Fibroblast of lung (primary cell): ENCODE data around the gene PPP1R14B. TPM values are rescaled to one million over a fixed set of nuclear protein-coding genes. Genes with fewer than 3 reads are reported as not detected.

Experiments
- DNase-seq, 2 donors: peaks; one replicate each; pipeline versions ENCODE4 v3.0.0 to v3.0.0-alpha.2; 2010; ENCODE audit warnings: low read depth in 2 of 2
- H2AFZ ChIP-seq: 2 replicates; pipeline ENCODE4 v1.5.1; 2012; ENCODE audit warnings: low read length, control low read depth, inconsistent platforms
- H3K27ac ChIP-seq: 2 replicates; pipeline ENCODE4 v1.5.1; 2011; ENCODE audit warnings: low read length, control low read depth; ENCODE audit not compliant: insufficient read depth
- H3K27me3 ChIP-seq: 2 replicates; pipeline ENCODE4 v1.5.1; 2011; ENCODE audit warnings: mild to moderate bottlenecking, low read length; ENCODE audit not compliant: control insufficient read depth, insufficient read depth
- H3K36me3 ChIP-seq: 2 replicates; pipeline ENCODE4 v1.5.1; 2011; ENCODE audit warnings: low read length; ENCODE audit not compliant: control insufficient read depth, insufficient read depth
- H3K4me1 ChIP-seq: 2 replicates; pipeline ENCODE4 v1.5.1; 2011; ENCODE audit warnings: low read length; ENCODE audit not compliant: control insufficient read depth, insufficient read depth; ENCODE audit errors: extremely low read depth
- H3K4me2 ChIP-seq: 2 replicates; pipeline ENCODE4 v1.5.1; 2011; ENCODE audit warnings: low read length, control low read depth; ENCODE audit not compliant: insufficient read depth; ENCODE audit errors: extremely low read depth
- H3K4me3 ChIP-seq, 4 experiments: fragments of 200-600 bp in 1 of 4; sonication (generic) in 1 of 4; replicated peaks in 1 of 4; 2 replicates each; pipeline ENCODE4 v1.5.1; 2011 to 2016; ENCODE audit warnings: low read length in 4 of 4, low read depth in 3 of 4, mild to moderate bottlenecking in 3 of 4, control low read depth in 2 of 4, inconsistent platforms in 1 of 4, mixed read lengths in 1 of 4; ENCODE audit not compliant: insufficient read depth in 1 of 4; ENCODE audit errors: control extremely low read depth in 1 of 4
- H3K79me2 ChIP-seq: 2 replicates; pipeline ENCODE4 v1.5.1; 2012; ENCODE audit warnings: mild to moderate bottlenecking, low read length, inconsistent platforms; ENCODE audit not compliant: control insufficient read depth, insufficient read depth
- H3K9ac ChIP-seq: 2 replicates; pipeline ENCODE4 v1.5.1; 2011; ENCODE audit warnings: mild to moderate bottlenecking, low read length, control low read depth; ENCODE audit not compliant: insufficient read depth
- H3K9me3 ChIP-seq: 2 replicates; pipeline ENCODE4 v1.5.1; 2012; ENCODE audit warnings: low read depth, low read length; ENCODE audit not compliant: control insufficient read depth, insufficient read depth
- H4K20me1 ChIP-seq: 2 replicates; pipeline ENCODE4 v1.5.1; 2011; ENCODE audit warnings: low read length; ENCODE audit not compliant: control insufficient read depth, insufficient read depth; ENCODE audit errors: extremely low read depth
- CTCF ChIP-seq, 2 donors: IDR thresholded peaks in 1 of 2; conservative IDR thresholded peaks in 1 of 2; 1 replicate in 1 of 2; 2 replicates in 1 of 2; pipeline ENCODE4 v1.5.1; 2011 to 2012; ENCODE audit warnings: low read length in 2 of 2, control low read depth in 1 of 2, inconsistent platforms in 1 of 2, low read depth in 1 of 2, mild to moderate bottlenecking in 1 of 2
- EZH2 ChIP-seq: IDR thresholded peaks from 2 replicates; pipeline ENCODE4 v1.5.1; 2012; ENCODE audit warnings: low read length, control low read depth, mild to moderate bottlenecking; ENCODE audit errors: missing control alignments
- polyA plus RNA-seq, 2 donors: library from polyadenylated mRNA; depleted of rRNA in 1 of 2; stranded (reverse) in 1 of 2; unstranded in 1 of 2; fragments of >200 nt; gene quantifications; 2 replicates each; pipeline ENCODE4 v1.2.1, GENCODE V29; 2011 to 2012; ENCODE audit warnings: missing spikeins in 1 of 2
- total RNA-seq: library from RNA; depleted of rRNA; stranded (reverse); fragments of >200 nt; gene quantifications from 2 replicates; pipeline ENCODE4 v1.2.1, GENCODE V29; 2014

Gene PPP1R14B
- total and polyA plus RNA-seq, 2 donors (not counting 1 experiment from before 2014, with no cell fraction given): 107 to 122 TPM

DNA sequence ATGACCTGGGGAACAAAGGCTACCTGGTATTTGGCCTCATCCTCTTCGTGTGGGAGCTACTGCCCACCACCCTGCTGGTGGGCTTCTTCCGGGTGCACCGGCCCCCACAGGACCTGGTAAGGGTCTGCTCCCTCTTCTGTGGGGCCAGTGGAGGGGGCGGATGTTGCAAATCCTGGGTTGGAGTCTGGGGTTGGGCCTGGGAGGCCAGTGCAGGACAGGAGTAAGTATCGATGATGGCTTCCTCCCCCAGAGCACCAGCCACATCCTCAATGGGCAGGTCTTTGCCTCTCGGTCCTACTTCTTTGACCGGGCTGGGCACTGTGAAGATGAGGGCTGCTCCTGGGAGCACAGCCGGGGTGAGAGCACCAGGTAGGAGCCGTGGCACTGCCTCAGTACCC lies 41.6 kb upstream of the PPP1R14B start:
- Histone ChIP-seq H3K9me3 (no peaks in the 10 kb centered on the region), H2AFZ (no peak overlapping the region), H3K9ac (no peak overlapping the region), H3K4me2 (no peak overlapping the region), H3K79me2 (peaks cover 3% of the 10 kb centered on the region), H4K20me1 (no peaks in the 10 kb centered on the region), H3K4me1 (peaks cover 7% of the 10 kb centered on the region), H3K27me3 (peaks cover 25% of the 10 kb centered on the region), H3K27ac (no peak overlapping the region), H3K4me3 (no peak overlapping the region), H3K36me3 (no peaks in the 10 kb centered on the region)
- DNase-seq: no peak
- TF ChIP-seq EZH2 (no peak), CTCF (conservative IDR thresholded peaks at IDR 0.05 in 1 of 2, IDR thresholded peaks at IDR 0.05 in 1 of 2; ENCODE audit: low read depth in 1 of 2, low read length in 2 of 2) (no peak)

DNA sequence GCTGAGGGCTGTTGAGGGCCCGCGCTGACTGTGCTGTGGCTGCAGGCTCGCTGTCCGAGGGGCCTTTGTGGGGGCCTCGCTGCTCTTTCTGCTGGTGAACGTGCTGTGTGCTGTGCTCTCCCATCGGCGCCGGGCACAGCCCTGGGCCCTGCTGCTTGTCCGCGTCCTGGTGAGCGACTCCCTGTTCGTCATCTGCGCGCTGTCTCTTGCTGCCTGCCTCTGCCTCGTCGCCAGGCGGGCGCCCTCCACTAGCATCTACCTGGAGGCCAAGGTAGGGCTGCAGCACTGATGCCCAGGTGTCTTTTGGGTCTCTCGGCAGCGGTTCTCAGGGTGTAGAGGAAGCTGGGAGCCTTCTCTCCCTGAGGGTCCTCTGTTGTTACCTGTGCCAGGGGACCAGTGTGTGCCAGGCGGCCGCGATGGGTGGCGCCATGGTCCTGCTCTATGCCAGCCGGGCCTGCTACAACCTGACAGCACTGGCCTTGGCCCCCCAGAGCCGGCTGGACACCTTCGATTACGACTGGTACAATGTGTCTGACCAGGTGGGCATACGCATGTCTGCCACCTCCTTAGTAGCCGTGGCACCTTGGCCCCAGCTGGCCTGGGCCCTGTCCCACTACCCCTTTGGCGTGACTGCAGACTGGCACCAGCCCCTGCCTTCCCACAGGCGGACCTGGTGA lies 41.1 kb upstream of the PPP1R14B start:
- Histone ChIP-seq H3K4me2 (no peak overlapping the region), H2AFZ (no peak overlapping the region), H3K36me3 (no peaks in the 10 kb centered on the region), H3K27me3 (peaks cover 19% of the 10 kb centered on the region), H3K27ac (no peak overlapping the region), H3K79me2 (peaks cover 4% of the 10 kb centered on the region), H3K4me3 (no peak overlapping the region), H3K9me3 (no peaks in the 10 kb centered on the region), H3K9ac (no peak overlapping the region), H3K4me1 (peaks cover 7% of the 10 kb centered on the region), H4K20me1 (no peaks in the 10 kb centered on the region)
- no peak for DNase-seq
- no peak for TF ChIP-seq CTCF (conservative IDR thresholded peaks at IDR 0.05 in 1 of 2, IDR thresholded peaks at IDR 0.05 in 1 of 2; ENCODE audit: low read depth in 1 of 2, low read length in 2 of 2)
- no peak for TF ChIP-seq EZH2

GRCh38 chr11:64286801-64287159 lies 40.0 kb upstream of the PPP1R14B start:
- Histone ChIP-seq H3K27me3 (peaks cover 9% of the 10 kb centered on the region), H3K4me2 (no peak overlapping the region), H3K9ac (no peak overlapping the region), H3K9me3 (no peaks in the 10 kb centered on the region), H3K79me2 (peaks cover 4% of the 10 kb centered on the region), H3K36me3 (peaks cover 3% of the 10 kb centered on the region), H3K4me3 (no peak overlapping the region), H2AFZ (no peak overlapping the region), H3K27ac (no peak overlapping the region), H3K4me1 (peaks cover 7% of the 10 kb centered on the region), H4K20me1 (no peaks in the 10 kb centered on the region)
- TF ChIP-seq CTCF (conservative IDR thresholded peaks at IDR 0.05 in 1 of 2, IDR thresholded peaks at IDR 0.05 in 1 of 2; ENCODE audit: low read depth in 1 of 2, low read length in 2 of 2) (no peak), EZH2 (no peak)
- DNase-seq: no peak
